Activated T-cell treated with anti-CD3 and anti-CD28 coated beads for 1 hour (primary cell): ENCODE measurements around the gene CHD6.

ENCODE experiments used
- DNase-seq: peaks from one replicate; pipeline ENCODE4 v3.0.0-alpha.2; 2020; ENCODE audit warnings: low read depth

The CHD6 gene

GRCh38 chr20:41469868-41470267 is 148.3 kb downstream of the CHD6 start:
- no peak for DNase-seq

- no peak for DNase-seq
Measured at GRCh38 chr20:41468994-41469600, 149.1 kb downstream of the CHD6 start.

GRCh38 chr20:41467690-41468089 is 150.5 kb downstream of the CHD6 start:
- DNase-seq = no peak

- DNase-seq = no peak
Measured at GRCh38 chr20:41467220-41467619, 151.0 kb downstream of the CHD6 start.

- no peak for DNase-seq
Measured at GRCh38 chr20:41463567-41463966, 154.6 kb downstream of the CHD6 start.

- no peak for DNase-seq
Measured at GRCh38 chr20:41462372-41463161, 155.6 kb downstream of the CHD6 start.

- DNase-seq = no peak
Measured at GRCh38 chr20:41458761-41459160, 159.4 kb downstream of the CHD6 start.

- DNase-seq = no peak
Measured at GRCh38 chr20:41457173-41457857, 160.9 kb downstream of the CHD6 start.

GRCh38 chr20:41456351-41456750 is 161.8 kb downstream of the CHD6 start:
- no peak for DNase-seq

GRCh38 chr20:41454250-41454649 is 163.9 kb downstream of the CHD6 start:
- DNase-seq = no peak

GRCh38 chr20:41453010-41453950 is 164.9 kb downstream of the CHD6 start:
- DNase-seq = no peak

GRCh38 chr20:41452226-41452625 is 166.0 kb downstream of the CHD6 start:
- no peak for DNase-seq

GRCh38 chr20:41447006-41447405 is 171.2 kb downstream of the CHD6 start:
- no peak for DNase-seq

- DNase-seq = no peak
Measured at GRCh38 chr20:41446456-41446855, 171.7 kb downstream of the CHD6 start.

- no peak for DNase-seq
Measured at GRCh38 chr20:41444821-41445220, 173.4 kb downstream of the CHD6 start.

- no peak for DNase-seq
Measured at GRCh38 chr20:41443691-41444090, 174.5 kb downstream of the CHD6 start.

- DNase-seq = no peak
Measured at GRCh38 chr20:41440882-41441281, 177.3 kb downstream of the CHD6 start.

- no peak for DNase-seq
Measured at GRCh38 chr20:41437836-41438235, 180.3 kb downstream of the CHD6 start.

- DNase-seq = no peak
Measured at GRCh38 chr20:41436679-41437078, 181.5 kb downstream of the CHD6 start.

GRCh38 chr20:41433203-41433602 is 185.0 kb downstream of the CHD6 start:
- DNase-seq = no peak

GRCh38 chr20:41432746-41433145 is 185.4 kb downstream of the CHD6 start:
- no peak for DNase-seq

GRCh38 chr20:41428285-41428684 is 189.9 kb downstream of the CHD6 start:
- DNase-seq = peak; percentile 10
